Stimulated activated CD4-positive, alpha-beta T cell treated with anti-CD3 and anti-CD28 coated beads, Interleukin-12 subunit alpha, Interleukin-12 subunit beta, amount 100 ng/mL, for 48 hours (primary cell): ENCODE results near the gene AASS.
"Not testable (repeated sequence)": the region's sequence is repeated elsewhere in the genome, so short reads cannot be mapped to it uniquely, and the experiment has no call there.

Source experiments
- DNase-seq, 3 donors: peaks; one replicate each; pipeline ENCODE4 v3.0.0-alpha.2; 2020; ENCODE audit warnings: low read depth in 2 of 3, low spot score in 1 of 3

AASS gene

GRCh38 chr7:122143751-122144711 lies at the start of gene AASS:
AASS (minus strand) TSS chr7:122144249; CDS start chr7:122133726, 10,523 bp downstream.
- peak; percentile 55 to 72 (median 64) for DNase-seq

GRCh38 chr7:122188785-122189184 lies 44.7 kb upstream of the AASS start:
- no peak for DNase-seq

GRCh38 chr7:122183106-122183505 lies 39.1 kb upstream of the AASS start:
- no peak for DNase-seq

- DNase-seq = no peak
Observed at GRCh38 chr7:122182081-122182480, 38.0 kb upstream of the AASS start.

GRCh38 chr7:122172144-122172543 lies 28.1 kb upstream of the AASS start:
- not testable (repeated sequence) for DNase-seq

- no peak for DNase-seq
Observed at GRCh38 chr7:122166740-122167139, 22.7 kb upstream of the AASS start.

GRCh38 chr7:122166275-122166674 lies 22.2 kb upstream of the AASS start:
- DNase-seq = no peak

GRCh38 chr7:122161628-122162027 lies 17.6 kb upstream of the AASS start:
- DNase-seq = no peak

- DNase-seq = no peak
Observed at GRCh38 chr7:122155566-122155965, 11.5 kb upstream of the AASS start.

- no peak for DNase-seq
Observed at GRCh38 chr7:122148878-122149277, 4.8 kb upstream of the AASS start.

GRCh38 chr7:122148081-122148480 lies 4.0 kb upstream of the AASS start:
- no peak for DNase-seq

- no peak for DNase-seq
Observed at GRCh38 chr7:122145937-122146645, 2.0 kb upstream of the AASS start.

- DNase-seq = no peak
Observed at GRCh38 chr7:122143376-122143750, 686 bp downstream of the AASS start.

GRCh38 chr7:122140918-122141317 lies 3.1 kb downstream of the AASS start:
- DNase-seq = no peak

- no peak for DNase-seq
Observed at GRCh38 chr7:122137251-122138077, 6.6 kb downstream of the AASS start.

- no peak for DNase-seq
Observed at GRCh38 chr7:122136639-122137245, 7.3 kb downstream of the AASS start.

- no peak for DNase-seq
Observed at GRCh38 chr7:122136078-122136477, 8.0 kb downstream of the AASS start.

- DNase-seq = no peak
Observed at GRCh38 chr7:122135275-122135674, 8.8 kb downstream of the AASS start.

- DNase-seq = not testable (repeated sequence)
Observed at GRCh38 chr7:122134793-122135192, 9.3 kb downstream of the AASS start.

- DNase-seq = no peak
Observed at GRCh38 chr7:122133477-122133876, 10.6 kb downstream of the AASS start.

- no peak for DNase-seq
Observed at GRCh38 chr7:122132341-122132740, 11.7 kb downstream of the AASS start.
